ENCODE data around the gene AKT1S1.

GRCh38 chr19:49879243-49879963, 2.2 kb upstream of the AKT1S1 start:
- TF ChIP-seq POLR2A (IDR thresholded peaks at IDR 0.05; ENCODE audit: low read depth, low read length) (no peak), POLR2AphosphoS5 (IDR thresholded peaks at IDR 0.05; ENCODE audit: low read depth, low read length) (no peak), TAF1 (IDR thresholded peaks at IDR 0.05; ENCODE audit: low read depth, low read length) (no peak), PAX5 (IDR thresholded peaks at IDR 0.05; ENCODE audit: insufficient read depth, low read length, severe bottlenecking) (no peak)

Measured in GM12891 (cell line).